HepG2 (cell line): ENCODE measurements around the gene AKAP12. TPM values are rescaled to one million over a fixed set of nuclear protein-coding genes. Genes with fewer than 3 reads are reported as not detected.

Experiments
- AGO2 ChIP-seq: fragments of 200-400 bp; formaldehyde crosslinking; optimal IDR thresholded peaks from 2 replicates; pipeline ENCODE3; 2017; ENCODE audit warnings: mild to moderate bottlenecking, low read depth, low read length, moderate library complexity
- CC2D1A ChIP-seq: sonication (generic); formaldehyde crosslinking; IDR thresholded peaks from 2 replicates; pipeline ENCODE4 v1.8.1; 2023; ENCODE audit warnings: mild to moderate bottlenecking, missing genetic modification reagents
- ETV6 ChIP-seq: sonication (generic); formaldehyde crosslinking; conservative IDR thresholded peaks from 2 replicates; pipeline ENCODE4 v1.4.0; 2020; ENCODE audit warnings: missing genetic modification reagents
- HMGA1 ChIP-seq: sonication (generic); formaldehyde crosslinking; conservative IDR thresholded peaks from 2 replicates; pipeline ENCODE4 v1.4.0; 2020; ENCODE audit warnings: missing genetic modification reagents
- HNRNPK ChIP-seq: fragments of 200-400 bp; formaldehyde crosslinking; IDR thresholded peaks from 2 replicates; pipeline ENCODE4 v1.6.1; 2018; ENCODE audit warnings: low read length, low read depth, moderate library complexity, mild to moderate bottlenecking; ENCODE audit not compliant: poor library complexity, severe bottlenecking
- NR2F2 ChIP-seq: IDR thresholded peaks from 2 replicates; pipeline ENCODE4 v1.6.1; 2012; ENCODE audit warnings: low read depth, inconsistent platforms, borderline replicate concordance
- PCBP1 ChIP-seq: fragments of 200-400 bp; formaldehyde crosslinking; IDR thresholded peaks from 2 replicates; pipeline ENCODE4 v1.6.1; 2017; ENCODE audit warnings: mild to moderate bottlenecking, low read depth, low read length, borderline replicate concordance
- PHB2 ChIP-seq: fragments of 450-650 bp; IDR thresholded peaks from 2 replicates; pipeline ENCODE4 v1.6.1; 2018; ENCODE audit not compliant: partially characterized antibody
- SAP130 ChIP-seq: IDR thresholded peaks from 2 replicates; pipeline ENCODE4 v1.6.1; 2016; ENCODE audit warnings: low read depth
- ZNF281 ChIP-seq: sonication (generic); formaldehyde crosslinking; IDR thresholded peaks from 2 replicates; pipeline ENCODE4 v1.4.0; 2020; ENCODE audit warnings: missing genetic modification reagents, borderline replicate concordance
- ZNF501 ChIP-seq: sonication (generic); formaldehyde crosslinking; IDR thresholded peaks from 2 replicates; pipeline ENCODE4 v1.5.1; 2020; ENCODE audit warnings: mild to moderate bottlenecking, moderate library complexity, missing genetic modification reagents
- ZNF564 ChIP-seq: sonication (generic); formaldehyde crosslinking; IDR thresholded peaks from 2 replicates; pipeline ENCODE4 v1.8.1; 2023; ENCODE audit warnings: mild to moderate bottlenecking, missing genetic modification reagents
- ZNF670 ChIP-seq: sonication (generic); formaldehyde crosslinking; IDR thresholded peaks from 2 replicates; pipeline ENCODE4 v1.8.0; 2022; ENCODE audit warnings: mild to moderate bottlenecking, missing genetic modification reagents, borderline replicate concordance
- ZNF720 ChIP-seq: sonication (generic); formaldehyde crosslinking; IDR thresholded peaks from 2 replicates; pipeline ENCODE4 v1.4.0; 2020; ENCODE audit warnings: missing genetic modification reagents
- ZNF790 ChIP-seq: sonication (generic); formaldehyde crosslinking; IDR thresholded peaks from 2 replicates; pipeline ENCODE4 v1.8.0; 2022; ENCODE audit warnings: missing genetic modification reagents, mild to moderate bottlenecking, borderline replicate concordance
- ZSCAN21 ChIP-seq: sonication (generic); formaldehyde crosslinking; IDR thresholded peaks from 2 replicates; pipeline ENCODE4 v1.8.0; 2022; ENCODE audit warnings: mild to moderate bottlenecking, missing genetic modification reagents, moderate library complexity, borderline replicate concordance
- polyA plus RNA-seq, 8 experiments: library from polyadenylated mRNA; depleted of rRNA in 3 of 8; stranded (reverse) in 7 of 8; unstranded in 1 of 8; fragments of >200 nt; fragmentation: Illumina TruSeq in 4 of 8; extraction: Trizol in 4 of 8; gene quantifications; 2 replicates each; pipeline versions ENCODE4 v1.2.1 to v1.2.3, GENCODE V29; 2011 to 2016; ENCODE audit warnings: low read depth in 4 of 8, missing spikeins in 1 of 8, mixed read lengths in 1 of 8; ENCODE audit not compliant: insufficient read depth in 1 of 8
- total RNA-seq, 5 experiments: library from RNA; depleted of rRNA; stranded (reverse); fragments of >200 nt; fragmentation: Illumina TruSeq; extraction: Trizol; gene quantifications; 2 replicates each; pipeline ENCODE4 v1.2.3, GENCODE V29; 2016; ENCODE audit warnings: low read depth in 1 of 5

The AKAP12 gene
- total and polyA plus RNA-seq, 2 of the 13 experiments (the other 11 are each of a cell fraction or from before 2014, with no cell fraction given), result 10.6 to 19.0 TPM

GRCh38 chr6:151390851-151391470 is 151.2 kb downstream of the AKAP12 start (continued):
- TF ChIP-seq ZNF790 (CRISPR knock-in tag) (peak; percentile 84; the same call in 1 of the 2 replicates), PHB2 (no peak), SAP130 (CRISPR knock-in tag) (peak; percentile 39; the same call in 1 of the 2 replicates), AGO2 (peak; percentile 99), ZNF720 (no peak), HMGA1 (CRISPR knock-in tag) (no peak), ZSCAN21 (0 out of 2 replicates have a peak, but pooled peaks have one; percentile 3), ZNF670 (CRISPR knock-in tag) (no peak), HNRNPK (peak; percentile 100), ETV6 (CRISPR knock-in tag) (0 out of 2 replicates have a peak, but pooled peaks have one; percentile 17), ZNF501 (CRISPR knock-in tag) (no peak), ZNF564 (peak; percentile 19; the same call in 1 of the 2 replicates), ZNF281 (CRISPR knock-in tag) (0 out of 2 replicates have a peak, but pooled peaks have one; percentile 6), CC2D1A (CRISPR knock-in tag) (no peak), PCBP1 (0 out of 2 replicates have a peak, but pooled peaks have one; percentile 12), NR2F2 (peak; percentile 17; the same call in 1 of the 2 replicates)
- TF ChIP-seq, all 625 proteins: peak for 104
